Nephron (organoid): ENCODE data around the gene CDH23.

Experiments
- H3K27ac Mint-ChIP-seq, 3 experiments: 2 replicates each; pipeline ENCODE4 v1.8.0; 2020; ENCODE audit warnings: mixed read lengths in 3 of 3, mild to moderate bottlenecking in 2 of 3, moderate library complexity in 1 of 3
- H3K27me3 Mint-ChIP-seq: 2 replicates; pipeline ENCODE4 v1.8.0; 2021; ENCODE audit warnings: low read depth, mild to moderate bottlenecking, moderate library complexity, mixed read lengths
- H3K36me3 Mint-ChIP-seq: 2 replicates; pipeline ENCODE4 v1.8.0; 2020; ENCODE audit warnings: low read depth, mixed read lengths
- H3K4me1 Mint-ChIP-seq: 2 replicates; pipeline ENCODE4 v1.8.0; 2020; ENCODE audit warnings: mixed read lengths
- H3K4me3 Mint-ChIP-seq, 3 experiments: 2 replicates each; pipeline ENCODE4 v1.8.0; 2020; ENCODE audit warnings: mild to moderate bottlenecking in 3 of 3, mixed read lengths in 3 of 3, moderate library complexity in 2 of 3
- H3K9me3 Mint-ChIP-seq: 2 replicates; pipeline ENCODE4 v1.8.0; 2020; ENCODE audit warnings: mixed read lengths
- TF ChIP-seq, protein P1 (sequence below), 3 experiments: fragments of 200-600 bp; sonication (generic); IDR thresholded peaks; one replicate each; pipeline ENCODE4 v1.5.0; 2021; ENCODE audit warnings: antibody characterized with exemption in 3 of 3; ENCODE audit not compliant: unreplicated experiment in 3 of 3

The CDH23 gene

DNA sequence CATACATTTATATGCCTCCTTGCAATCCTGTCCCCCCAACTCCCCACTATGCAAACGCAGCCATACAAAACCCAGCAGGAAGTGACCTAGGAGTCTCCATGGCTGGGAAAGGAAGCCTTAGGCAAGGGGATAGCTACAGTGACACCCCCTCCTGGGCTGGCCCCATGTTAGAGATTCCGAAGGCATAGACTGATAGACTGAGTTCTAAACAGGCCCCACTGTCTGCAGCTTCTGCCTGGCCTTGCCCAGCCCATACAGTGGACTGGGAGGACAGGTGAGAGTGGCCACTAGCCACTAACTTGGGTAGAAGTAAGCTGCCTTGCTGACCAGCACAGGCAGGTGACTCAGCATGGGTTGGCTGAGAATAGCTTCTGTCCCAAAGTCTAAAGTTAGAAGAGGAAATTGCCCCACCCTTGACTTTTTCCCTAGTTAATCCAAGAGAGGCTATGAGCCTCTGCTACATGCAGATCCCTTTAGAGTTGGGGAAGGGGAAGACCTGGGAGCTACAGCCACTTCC, 216.6 kb downstream of the CDH23 start:
- Mint-ChIP-seq H3K4me1 (peaks cover 9% of the 10 kb centered on the region), H3K27ac (no peak overlapping the region), H3K4me3 (no peak overlapping the region), H3K9me3 (no peaks in the 10 kb centered on the region), H3K36me3 (no peaks in the 10 kb centered on the region), H3K27me3 (peaks cover 28% of the 10 kb centered on the region)
- TF ChIP-seq, protein P1, sequence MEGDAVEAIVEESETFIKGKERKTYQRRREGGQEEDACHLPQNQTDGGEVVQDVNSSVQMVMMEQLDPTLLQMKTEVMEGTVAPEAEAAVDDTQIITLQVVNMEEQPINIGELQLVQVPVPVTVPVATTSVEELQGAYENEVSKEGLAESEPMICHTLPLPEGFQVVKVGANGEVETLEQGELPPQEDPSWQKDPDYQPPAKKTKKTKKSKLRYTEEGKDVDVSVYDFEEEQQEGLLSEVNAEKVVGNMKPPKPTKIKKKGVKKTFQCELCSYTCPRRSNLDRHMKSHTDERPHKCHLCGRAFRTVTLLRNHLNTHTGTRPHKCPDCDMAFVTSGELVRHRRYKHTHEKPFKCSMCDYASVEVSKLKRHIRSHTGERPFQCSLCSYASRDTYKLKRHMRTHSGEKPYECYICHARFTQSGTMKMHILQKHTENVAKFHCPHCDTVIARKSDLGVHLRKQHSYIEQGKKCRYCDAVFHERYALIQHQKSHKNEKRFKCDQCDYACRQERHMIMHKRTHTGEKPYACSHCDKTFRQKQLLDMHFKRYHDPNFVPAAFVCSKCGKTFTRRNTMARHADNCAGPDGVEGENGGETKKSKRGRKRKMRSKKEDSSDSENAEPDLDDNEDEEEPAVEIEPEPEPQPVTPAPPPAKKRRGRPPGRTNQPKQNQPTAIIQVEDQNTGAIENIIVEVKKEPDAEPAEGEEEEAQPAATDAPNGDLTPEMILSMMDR (IDR thresholded peaks at IDR 0.05; ENCODE audit: unreplicated experiment in 3 of 3) = no peak

DNA sequence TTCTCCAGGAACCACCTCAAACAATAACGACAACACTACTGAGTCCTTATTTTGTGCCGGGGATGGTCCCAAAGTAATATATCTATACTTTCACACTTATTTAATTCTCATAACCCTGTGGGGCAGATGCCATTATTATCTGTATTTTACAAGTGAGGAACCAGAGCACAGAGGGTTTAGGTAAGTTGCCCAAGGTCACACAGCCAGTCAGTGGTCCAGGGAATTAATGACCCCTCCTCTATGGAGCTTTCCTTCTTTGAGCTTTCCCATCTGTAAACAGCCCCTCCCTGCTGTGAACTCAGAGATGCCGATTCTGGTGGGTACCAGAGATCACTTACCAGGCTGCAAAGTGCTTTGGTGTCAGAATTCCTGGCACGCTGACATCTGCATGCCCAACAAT, 217.2 kb downstream of the CDH23 start:
- H3K27me3 Mint-ChIP-seq = peaks cover 23% of the 10 kb centered on the region
- no peak overlapping the region for H3K27ac Mint-ChIP-seq
- no peak overlapping the region for H3K4me3 Mint-ChIP-seq
- H3K9me3 Mint-ChIP-seq = peaks cover 2% of the 10 kb centered on the region
- TF ChIP-seq, protein P1 (IDR thresholded peaks at IDR 0.05; ENCODE audit: unreplicated experiment in 3 of 3) = no peak
- no peaks in the 10 kb centered on the region for H3K36me3 Mint-ChIP-seq
- peaks cover 9% of the 10 kb centered on the region for H3K4me1 Mint-ChIP-seq

DNA sequence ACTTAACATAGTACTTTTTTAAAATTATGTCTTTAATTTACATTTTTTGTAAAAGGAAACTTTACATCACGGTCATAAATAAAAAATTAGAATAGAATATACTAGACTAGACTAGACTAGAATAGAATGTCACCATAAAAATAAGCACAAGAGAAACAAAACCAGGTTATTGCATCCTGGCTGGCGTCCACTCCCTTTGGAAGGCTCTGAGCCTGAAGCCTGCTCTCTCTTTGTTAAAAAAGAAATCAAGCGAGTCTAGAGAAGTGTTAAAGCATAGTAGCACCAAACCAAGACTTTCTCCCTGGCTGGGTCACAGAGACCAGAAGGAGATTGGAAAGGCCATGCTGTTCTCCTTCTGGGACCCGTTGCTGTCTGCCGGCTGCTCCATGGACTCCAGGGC, 218.2 kb downstream of the CDH23 start:
- no peak overlapping the region for H3K27ac Mint-ChIP-seq
- H3K27me3 Mint-ChIP-seq = peaks cover 28% of the 10 kb centered on the region
- no peak overlapping the region for H3K4me3 Mint-ChIP-seq
- TF ChIP-seq, protein P1 (IDR thresholded peaks at IDR 0.05; ENCODE audit: unreplicated experiment in 3 of 3) = no peak
- H3K4me1 Mint-ChIP-seq = peaks cover 5% of the 10 kb centered on the region
- H3K36me3 Mint-ChIP-seq = no peaks in the 10 kb centered on the region
- peaks cover 2% of the 10 kb centered on the region for H3K9me3 Mint-ChIP-seq

DNA sequence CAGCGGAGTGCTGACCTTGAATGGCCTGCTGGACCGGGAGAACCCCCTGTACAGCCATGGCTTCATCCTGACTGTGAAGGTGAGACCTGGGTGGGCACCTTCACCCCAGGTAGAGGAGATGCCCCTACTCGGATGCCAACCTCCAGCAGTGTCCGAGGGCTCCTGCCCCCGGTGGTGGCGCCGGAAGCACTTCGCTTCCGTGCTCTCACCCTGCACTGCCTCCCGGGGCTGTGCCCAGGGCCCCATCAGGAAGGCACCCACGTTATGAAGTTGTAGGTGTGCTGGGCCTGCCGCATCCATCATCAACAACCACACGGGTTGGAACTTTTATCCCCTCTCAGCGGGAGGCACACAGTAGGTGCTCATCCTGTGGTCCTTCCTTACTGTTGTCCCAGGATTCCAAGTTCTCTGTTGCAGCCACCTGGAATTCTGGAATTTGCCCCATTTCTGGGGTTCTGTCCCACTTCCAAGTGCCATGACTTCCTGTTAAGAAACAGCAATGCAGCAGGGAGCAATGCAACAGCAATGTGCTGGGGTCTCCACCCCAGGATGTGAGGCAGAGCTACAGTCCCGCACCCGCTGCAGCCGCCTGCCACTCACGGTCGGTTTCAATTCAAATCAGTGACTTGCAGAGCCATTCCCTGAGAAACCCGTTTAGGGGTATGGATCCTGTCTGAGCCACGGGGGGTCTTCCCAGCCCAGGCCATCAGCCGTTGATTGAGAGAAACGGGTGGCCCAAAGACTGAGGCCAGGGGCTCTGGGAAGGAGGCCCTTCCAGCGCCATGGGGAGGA, 219.0 kb downstream of the CDH23 start:
- peaks cover 28% of the 10 kb centered on the region for H3K27me3 Mint-ChIP-seq
- no peak overlapping the region for H3K27ac Mint-ChIP-seq
- peaks cover 2% of the 10 kb centered on the region for H3K9me3 Mint-ChIP-seq
- TF ChIP-seq, protein P1 (IDR thresholded peaks at IDR 0.05; ENCODE audit: unreplicated experiment in 3 of 3) = no peak
- no peak overlapping the region for H3K4me3 Mint-ChIP-seq
- H3K36me3 Mint-ChIP-seq = no peaks in the 10 kb centered on the region
- peaks cover 2% of the 10 kb centered on the region for H3K4me1 Mint-ChIP-seq

DNA sequence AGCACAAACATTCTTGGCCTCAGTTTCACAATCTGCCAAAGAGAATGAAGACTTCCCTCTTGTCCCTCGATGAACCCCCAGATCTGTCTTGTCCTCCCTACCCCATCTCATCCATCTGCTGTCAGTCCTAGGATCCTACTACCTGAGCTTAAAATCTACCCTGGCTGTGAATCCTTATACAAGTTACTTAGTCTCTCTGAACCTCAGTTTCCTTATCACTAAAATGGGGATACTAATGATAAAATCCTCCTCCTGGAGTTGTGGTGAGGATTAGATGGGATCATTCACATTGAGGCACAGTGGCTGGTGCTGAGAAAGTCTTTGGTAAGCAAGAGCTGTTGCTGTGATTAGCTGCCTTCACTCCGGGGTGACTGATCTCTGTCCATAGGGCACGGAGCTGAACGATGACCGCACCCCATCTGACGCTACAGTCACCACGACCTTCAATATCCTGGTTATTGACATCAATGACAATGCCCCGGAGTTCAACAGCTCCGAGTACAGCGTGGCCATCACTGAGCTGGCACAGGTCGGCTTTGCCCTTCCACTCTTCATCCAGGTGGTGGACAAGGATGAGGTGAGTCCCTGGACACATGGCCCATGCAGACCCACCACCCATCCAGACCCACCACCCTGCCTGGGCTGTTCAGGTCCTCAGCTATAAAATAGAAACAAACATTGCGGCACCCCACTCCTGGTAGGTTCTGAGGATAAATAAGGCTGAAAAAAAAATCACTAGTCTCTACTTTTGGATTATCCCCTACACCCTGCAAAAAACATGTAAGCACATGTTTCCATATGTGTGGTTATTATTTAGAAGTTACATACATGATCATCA, 220.3 kb downstream of the CDH23 start:
- Mint-ChIP-seq H3K27me3 (peaks cover 29% of the 10 kb centered on the region), H3K36me3 (no peaks in the 10 kb centered on the region), H3K4me3 (no peak overlapping the region), H3K9me3 (peaks cover 2% of the 10 kb centered on the region), H3K4me1 (peaks cover 14% of the 10 kb centered on the region), H3K27ac (no peak overlapping the region)
- TF ChIP-seq, protein P1 (IDR thresholded peaks at IDR 0.05; ENCODE audit: unreplicated experiment in 3 of 3) = no peak
